NCI-H510A treated with DMSO at 0.1 percent for 48 hours (cell line): ENCODE measurements around the gene WDR12.
"Not testable (repeated sequence)": the region's sequence is repeated elsewhere in the genome, so short reads cannot be mapped to it uniquely, and the experiment has no call there.

Experiments used
- DNase-seq: peaks from one replicate; lab custom pipeline; 2025; lab: John Stamatoyannopoulos, UW

WDR12 gene

GRCh38 chr2:202883987-202884675, 27.3 kb downstream of the WDR12 start:
- no peak for DNase-seq

GRCh38 chr2:202881570-202881969, 29.9 kb downstream of the WDR12 start:
- DNase-seq: no peak

- no peak for DNase-seq
These were observed 33.8 kb downstream of the WDR12 start for GRCh38 chr2:202877699-202878098.

- peak; percentile 66 for DNase-seq
These were observed 40.0 kb downstream of the WDR12 start, which contains the start of gene ICA1L for GRCh38 chr2:202871300-202872141. TSS of gene ICA1L (minus strand) at chr2:202871766. CDS start at chr2:202829009, 42,757 bp downstream.

GRCh38 chr2:202870431-202871299, 40.8 kb downstream of the WDR12 start:
- peak; percentile 95 for DNase-seq

- no peak for DNase-seq
These were observed 49.5 kb downstream of the WDR12 start for GRCh38 chr2:202861987-202862386.

GRCh38 chr2:202858601-202859000, 52.9 kb downstream of the WDR12 start:
- no peak for DNase-seq

GRCh38 chr2:202849343-202849742, 62.1 kb downstream of the WDR12 start:
- not testable (repeated sequence) for DNase-seq

GRCh38 chr2:202848813-202849212, 62.7 kb downstream of the WDR12 start:
- DNase-seq: no peak

- no peak for DNase-seq
These were observed 63.6 kb downstream of the WDR12 start for GRCh38 chr2:202847693-202848524.

GRCh38 chr2:202844656-202845055, 66.8 kb downstream of the WDR12 start:
- DNase-seq: no peak

GRCh38 chr2:202842690-202843089, 68.8 kb downstream of the WDR12 start:
- DNase-seq: no peak

GRCh38 chr2:202841090-202841867, 70.2 kb downstream of the WDR12 start:
- DNase-seq: no peak

- peak; percentile 32 for DNase-seq
These were observed 79.9 kb downstream of the WDR12 start for GRCh38 chr2:202831242-202832220.

- DNase-seq: no peak
These were observed 86.6 kb downstream of the WDR12 start for GRCh38 chr2:202824901-202825300.
